Measurements from ENCODE around the gene CRKL. TPM values are rescaled to one million over a fixed set of nuclear protein-coding genes. Genes with fewer than 3 reads are reported as not detected.
"Not testable (repeated sequence)": the region's sequence is repeated elsewhere in the genome, so short reads cannot be mapped to it uniquely, and the experiment has no call there.

The CRKL gene
- total and polyA plus RNA-seq, 2 experiments from 2014 or later = 42.4 to 80.9 TPM

- no peak for TF ChIP-seq CTCF (IDR thresholded peaks at IDR 0.05; ENCODE audit: low read depth, low read length)
- Histone ChIP-seq H3K9me3 (ENCODE audit: low read depth) (no peaks in the 10 kb centered on the region), H3K4me3 (no peak overlapping the region), H3K27me3 (peaks cover 3% of the 10 kb centered on the region), H3K36me3 (no peaks in the 10 kb centered on the region), H3K4me1 (ENCODE audit: low read depth) (no peaks in the 10 kb centered on the region), H3K27ac (no peak overlapping the region)
- no peak for DNase-seq (ENCODE audit: low read depth in 1 of 2, low spot score in 1 of 2)
Observed at GRCh38 chr22:20970939-20971657, 53.9 kb downstream of the CRKL start.

- DNase-seq (ENCODE audit: low read depth in 1 of 2, low spot score in 1 of 2); H3K27me3 ChIP-seq; H3K36me3 ChIP-seq; H3K9me3 ChIP-seq (ENCODE audit: low read depth); H3K4me3 ChIP-seq; H3K27ac ChIP-seq; H3K4me1 ChIP-seq (ENCODE audit: low read depth): not testable (repeated sequence)
Observed at GRCh38 chr22:20972014-20972694, 54.9 kb downstream of the CRKL start.

GRCh38 chr22:20972933-20973577 is 55.8 kb downstream of the CRKL start:
- DNase-seq (ENCODE audit: low read depth in 1 of 2, low spot score in 1 of 2) = no peak
- H3K4me1 ChIP-seq (ENCODE audit: low read depth) = no peaks in the 10 kb centered on the region
- no peak overlapping the region for H3K4me3 ChIP-seq

GRCh38 chr22:20973634-20974286 is 56.6 kb downstream of the CRKL start:
- DNase-seq (ENCODE audit: low read depth in 1 of 2, low spot score in 1 of 2) = no peak
- no peak for TF ChIP-seq CTCF (IDR thresholded peaks at IDR 0.05; ENCODE audit: low read depth, low read length)
- Histone ChIP-seq H3K4me3 (no peak overlapping the region), H3K4me1 (ENCODE audit: low read depth) (no peaks in the 10 kb centered on the region), H3K9me3 (ENCODE audit: low read depth) (no peaks in the 10 kb centered on the region), H3K36me3 (no peaks in the 10 kb centered on the region), H3K27me3 (peaks cover 3% of the 10 kb centered on the region), H3K27ac (no peak overlapping the region)

More at GRCh38 chr22:20972933-20973577, 55.8 kb downstream of the CRKL start:
- no peak for TF ChIP-seq CTCF (IDR thresholded peaks at IDR 0.05; ENCODE audit: low read depth, low read length)
- H3K27me3 ChIP-seq = peaks cover 3% of the 10 kb centered on the region
- no peaks in the 10 kb centered on the region for H3K9me3 ChIP-seq (ENCODE audit: low read depth)
- H3K27ac ChIP-seq = no peak overlapping the region
- no peaks in the 10 kb centered on the region for H3K36me3 ChIP-seq

GRCh38 chr22:20974336-20974955 is 57.2 kb downstream of the CRKL start:
- TF ChIP-seq CTCF (IDR thresholded peaks at IDR 0.05; ENCODE audit: low read depth, low read length) = no peak
- Histone ChIP-seq H3K27me3 (peaks cover 3% of the 10 kb centered on the region), H3K4me1 (ENCODE audit: low read depth) (no peaks in the 10 kb centered on the region), H3K4me3 (no peak overlapping the region), H3K27ac (no peak overlapping the region), H3K9me3 (ENCODE audit: low read depth) (no peaks in the 10 kb centered on the region), H3K36me3 (no peaks in the 10 kb centered on the region)
- no peak for DNase-seq (ENCODE audit: low read depth in 1 of 2, low spot score in 1 of 2)

Data from cardiac muscle cell (in vitro differentiated cells and primary cell).